HepG2 (cell line): ENCODE measurements around the gene NATD1. TPM values are rescaled to one million over a fixed set of nuclear protein-coding genes. Genes with fewer than 3 reads are reported as not detected.
A peak's percentile ranks its signal among the peaks of the same experiment; 100 is the strongest.

Source experiments
- ARNT ChIP-seq: fragments of 450-650 bp; IDR thresholded peaks from 2 replicates; pipeline ENCODE4 v1.6.1; 2017
- BATF2 ChIP-seq: sonication (generic); formaldehyde crosslinking; IDR thresholded peaks from 2 replicates; pipeline ENCODE4 v1.8.0; 2022; ENCODE audit warnings: mild to moderate bottlenecking, missing genetic modification reagents, moderate library complexity
- FOXC1 ChIP-seq: sonication (generic); formaldehyde crosslinking; IDR thresholded peaks from 2 replicates; pipeline ENCODE4 v1.8.0; 2022; ENCODE audit warnings: mild to moderate bottlenecking, missing genetic modification reagents, borderline replicate concordance
- LRRFIP1 ChIP-seq: sonication (generic); formaldehyde crosslinking; conservative IDR thresholded peaks from 2 replicates; pipeline ENCODE4 v1.4.0; 2020; ENCODE audit warnings: missing genetic modification reagents
- MXD3 ChIP-seq: IDR thresholded peaks from 2 replicates; pipeline ENCODE4 v1.6.1; 2016; ENCODE audit warnings: mild to moderate bottlenecking, missing biosample characterization, missing genetic modification reagents
- NFIC ChIP-seq: IDR thresholded peaks from 2 replicates; pipeline ENCODE4 v1.6.1; 2012; ENCODE audit warnings: mild to moderate bottlenecking, low read length, inconsistent platforms
- RERE ChIP-seq: IDR thresholded peaks from 2 replicates; pipeline ENCODE4 v1.6.1; 2016; ENCODE audit warnings: low read depth, missing genetic modification reagents, missing compliant biosample characterization
- TARDBP ChIP-seq: sonication (generic); formaldehyde crosslinking; IDR thresholded peaks from 2 replicates; pipeline ENCODE4 v1.8.0; 2022; ENCODE audit warnings: mild to moderate bottlenecking, missing genetic modification reagents
- TFE3 ChIP-seq: IDR thresholded peaks from 2 replicates; pipeline ENCODE4 v1.6.1; 2016
- ZBTB34 ChIP-seq: sonication (generic); formaldehyde crosslinking; IDR thresholded peaks from 2 replicates; pipeline ENCODE4 v1.8.0; 2022; ENCODE audit warnings: mild to moderate bottlenecking, missing genetic modification reagents
- ZBTB42 ChIP-seq: sonication (generic); formaldehyde crosslinking; IDR thresholded peaks from 2 replicates; pipeline ENCODE4 v1.5.0; 2020; ENCODE audit warnings: mild to moderate bottlenecking, missing genetic modification reagents
- ZNF143 ChIP-seq: sonication (generic); formaldehyde crosslinking; IDR thresholded peaks from 2 replicates; pipeline ENCODE4 v1.4.0; 2020; ENCODE audit warnings: missing genetic modification reagents
- ZNF44 ChIP-seq: sonication (generic); formaldehyde crosslinking; IDR thresholded peaks from 2 replicates; pipeline ENCODE4 v1.5.1; 2020; ENCODE audit warnings: mild to moderate bottlenecking, missing genetic modification reagents
- ZNF552 ChIP-seq: sonication (generic); formaldehyde crosslinking; IDR thresholded peaks from 2 replicates; pipeline ENCODE4 v1.9.0; 2022; ENCODE audit warnings: missing genetic modification reagents, mild to moderate bottlenecking, borderline replicate concordance
- ZNF589 ChIP-seq: sonication (generic); formaldehyde crosslinking; conservative IDR thresholded peaks from 2 replicates; pipeline ENCODE4 v1.8.0; 2022; ENCODE audit warnings: mild to moderate bottlenecking, moderate library complexity, missing genetic modification reagents
- ZNF616 ChIP-seq: sonication (generic); formaldehyde crosslinking; IDR thresholded peaks from 2 replicates; pipeline ENCODE4 v1.5.0; 2020; ENCODE audit warnings: low read depth, mild to moderate bottlenecking, missing genetic modification reagents
- ZNF768 ChIP-seq: sonication (generic); formaldehyde crosslinking; IDR thresholded peaks from 2 replicates; pipeline ENCODE4 v1.4.0; 2020; ENCODE audit warnings: missing genetic modification reagents
- polyA plus RNA-seq, 8 experiments: library from polyadenylated mRNA; depleted of rRNA in 3 of 8; stranded (reverse) in 7 of 8; unstranded in 1 of 8; fragments of >200 nt; fragmentation: Illumina TruSeq in 4 of 8; extraction: Trizol in 4 of 8; gene quantifications; 2 replicates each; pipeline versions ENCODE4 v1.2.1 to v1.2.3, GENCODE V29; 2011 to 2016; ENCODE audit warnings: low read depth in 4 of 8, missing spikeins in 1 of 8, mixed read lengths in 1 of 8; ENCODE audit not compliant: insufficient read depth in 1 of 8
- total RNA-seq, 5 experiments: library from RNA; depleted of rRNA; stranded (reverse); fragments of >200 nt; fragmentation: Illumina TruSeq; extraction: Trizol; gene quantifications; 2 replicates each; pipeline ENCODE4 v1.2.3, GENCODE V29; 2016; ENCODE audit warnings: low read depth in 1 of 5

NATD1 gene
- total and polyA plus RNA-seq, 2 of the 13 experiments (the other 11 are each of a cell fraction or from before 2014, with no cell fraction given), result 0.31 to 2.3 TPM

- TF ChIP-seq ZBTB34 (CRISPR knock-in tag) (no peak), FOXC1 (CRISPR knock-in tag) (peak; percentile 76; the same call in 1 of the 2 replicates), ZNF44 (CRISPR knock-in tag) (no peak), RERE (CRISPR knock-in tag) (no peak), TARDBP (CRISPR knock-in tag) (no peak), ZBTB42 (no peak; the same call in 1 of the 2 replicates), ZNF143 (CRISPR knock-in tag) (peak; percentile 99), ZNF616 (CRISPR knock-in tag) (no peak), LRRFIP1 (CRISPR knock-in tag) (no peak), TFE3 (CRISPR knock-in tag) (peak; percentile 17; the same call in 1 of the 2 replicates), NFIC (no peak), ZNF552 (no peak), ZNF768 (no peak; the same call in 1 of the 2 replicates), ZNF589 (CRISPR knock-in tag) (0 out of 2 replicates have a peak, but pooled peaks have one; percentile 38), MXD3 (CRISPR knock-in tag) (peak; percentile 48), BATF2 (0 out of 2 replicates have a peak, but pooled peaks have one; percentile 27), ARNT (no peak)
Observed at GRCh38 chr17:21214015-21214776, 39.0 kb downstream of the NATD1 start, which contains the start of gene TMEM11 (continued).
